Lung (tissue), 12 donors: ENCODE data around the gene BMP6. TPM values are rescaled to one million over a fixed set of nuclear protein-coding genes. Genes with fewer than 3 reads are reported as not detected.

Experiments
- ATAC-seq: fragments of 200-7000 bp; cut with Tn5 transposase; one replicate; pipeline ENCODE4 v1.9.1; 2020; ENCODE audit warnings: moderate number of reproducible peaks; ENCODE audit not compliant: insufficient read depth, low FRiP score
- DNase-seq, 3 donors: peaks; one replicate each; pipeline ENCODE4 v3.0.0-alpha.2; 2013 to 2017
- H3K27ac ChIP-seq, 2 donors: one replicate each; pipeline ENCODE4 v1.5.1; 2013; ENCODE audit warnings: mild to moderate bottlenecking in 2 of 2, moderate library complexity in 2 of 2, control low read depth in 1 of 2, inconsistent platforms in 1 of 2, low read depth in 1 of 2, low read length in 1 of 2
- H3K27me3 ChIP-seq, 3 donors: one replicate each; pipeline ENCODE4 v1.5.1; 2013; ENCODE audit warnings: low read length in 2 of 3; ENCODE audit not compliant: control insufficient read depth in 3 of 3, insufficient read depth in 3 of 3
- H3K36me3 ChIP-seq, 4 donors: one replicate each; pipeline ENCODE4 v1.5.1; 2013; ENCODE audit warnings: low read length in 4 of 4, mild to moderate bottlenecking in 1 of 4, moderate library complexity in 1 of 4; ENCODE audit not compliant: control insufficient read depth in 4 of 4, insufficient read depth in 4 of 4
- H3K4me1 ChIP-seq, 5 donors: one replicate each; pipeline ENCODE4 v1.5.1; 2013; ENCODE audit warnings: low read length in 5 of 5, mild to moderate bottlenecking in 2 of 5, moderate library complexity in 1 of 5; ENCODE audit not compliant: control insufficient read depth in 5 of 5, insufficient read depth in 5 of 5
- H3K4me3 ChIP-seq: one replicate; pipeline ENCODE4 v1.5.1; 2013; ENCODE audit warnings: mild to moderate bottlenecking, control low read depth, moderate library complexity
- H3K9ac ChIP-seq, 2 donors: one replicate each; pipeline ENCODE4 v1.5.1; 2013; ENCODE audit warnings: low read length in 2 of 2, control low read depth in 1 of 2; ENCODE audit not compliant: insufficient read depth in 1 of 2
- H3K9me3 ChIP-seq, 4 donors: one replicate each; pipeline ENCODE4 v1.5.1; 2013; ENCODE audit warnings: low read length in 3 of 4, mild to moderate bottlenecking in 1 of 4, moderate library complexity in 1 of 4; ENCODE audit not compliant: control insufficient read depth in 4 of 4, insufficient read depth in 3 of 4
- CTCF ChIP-seq: IDR thresholded peaks from 2 replicates; pipeline ENCODE4 v1.5.1; 2012; ENCODE audit warnings: mild to moderate bottlenecking; ENCODE audit errors: control extremely low read depth, extremely low read depth
- WGBS, 2 donors: extraction: QIAGEN DNeasy Blood & Tissue Kit; methylation state at CpG; one replicate each; pipeline ENCODE4 v1.1.7; 2013; 5-methylcytosine and 5-hydroxymethylcytosine counted together
- polyA plus RNA-seq, 2 donors: library from polyadenylated mRNA; stranded (reverse); fragments of 200-250 nt; gene quantifications; one replicate each; pipeline ENCODE4 v1.2.1, GENCODE V29; 2013
- total RNA-seq, 2 donors: library from RNA; depleted of rRNA in 1 of 2; stranded (reverse); fragments of >200 nt in 1 of 2; gene quantifications; one replicate each; pipeline ENCODE4 v1.2.1, GENCODE V29; 2014 to 2021
- donor health status: control.
- donor health status: control.
- donor health status: Bipolar disorder and iron deficiency.
- donor health status: healthy.
- donor health status: DM: yes; HTN: yes; CAD: no.

Gene BMP6
- total and polyA plus RNA-seq, 4 donors: 2.3 to 17.3 (median 10.6) TPM

GRCh38 chr6:7828124-7828523 is 102.2 kb downstream of the BMP6 start:
- WGBS, 2 donors: 80 to 88% methylated on average over 5 of the region's 5 CpGs
- no peaks in the 10 kb centered on the region for H3K27me3 ChIP-seq
- no peak for TF ChIP-seq CTCF

GRCh38 chr6:7832904-7833750 is 107.2 kb downstream of the BMP6 start:
- no peaks in the 10 kb centered on the region for H3K9me3 ChIP-seq
- no peak overlapping the region for H3K9ac ChIP-seq
- H3K36me3 ChIP-seq: no peaks in the 10 kb centered on the region
- peaks cover 0 to 12% (median 1%) of the 10 kb centered on the region in 5 donors for H3K4me1 ChIP-seq
- TF ChIP-seq CTCF: no peak
- DNase-seq (peak in 1 of 3 donors; percentile 36), ATAC-seq (no peak)
- whole genome bisulfite sequencing, 2 donors: 74 to 86% methylated on average over 9 of the region's 9 CpGs
- H3K27me3 ChIP-seq: no peaks in the 10 kb centered on the region
- no peak overlapping the region for H3K4me3 ChIP-seq
- no peak overlapping the region for H3K27ac ChIP-seq

More at GRCh38 chr6:7828124-7828523, 102.2 kb downstream of the BMP6 start:
- ATAC-seq: no peak
- H3K27ac ChIP-seq: no peak overlapping the region
- H3K9me3 ChIP-seq: no peaks in the 10 kb centered on the region
- H3K4me1 ChIP-seq: peaks cover 0 to 2% (median 0%) of the 10 kb centered on the region in 5 donors
- H3K36me3 ChIP-seq: no peaks in the 10 kb centered on the region
- no peak overlapping the region for H3K9ac ChIP-seq
- no peak for DNase-seq
- H3K4me3 ChIP-seq: no peak overlapping the region

GRCh38 chr6:7833751-7834070 is 107.8 kb downstream of the BMP6 start:
- ATAC-seq (no peak), DNase-seq (peak; percentile 39 to 94 (median 91))
- H3K9me3 ChIP-seq: no peaks in the 10 kb centered on the region
- no peak overlapping the region for H3K4me3 ChIP-seq
- no peaks in the 10 kb centered on the region for H3K36me3 ChIP-seq
- 48 to 71% methylated on average over 4 of the region's 4 CpGs for WGBS, 2 donors
- H3K9ac ChIP-seq: no peak overlapping the region
- H3K4me1 ChIP-seq: peaks cover 0 to 12% (median 1%) of the 10 kb centered on the region in 5 donors
- no peaks in the 10 kb centered on the region for H3K27me3 ChIP-seq
- H3K27ac ChIP-seq: no peak overlapping the region
- no peak for TF ChIP-seq CTCF
